ENCODE results near the gene P2RX7. TPM values are rescaled to one million over a fixed set of nuclear protein-coding genes. Genes with fewer than 3 reads are reported as not detected.

P2RX7 gene
- total RNA-seq, 1 experiment from 2014 or later, result 0.23 TPM

GRCh38 chr12:121236776-121237175 lies 104.1 kb downstream of the P2RX7 start:
- Histone ChIP-seq H3K4me1 (ENCODE audit: control insufficient read depth, insufficient read depth, low read length) (no peaks in the 10 kb centered on the region), H3K27me3 (ENCODE audit: control insufficient read depth, insufficient read depth, low read length) (no peaks in the 10 kb centered on the region), H3K36me3 (ENCODE audit: control insufficient read depth, insufficient read depth, low read length) (no peaks in the 10 kb centered on the region), H3K27ac (ENCODE audit: low read length) (no peak overlapping the region), H3K9me3 (ENCODE audit: control insufficient read depth, insufficient read depth, low read depth, low read length) (no peaks in the 10 kb centered on the region), H3K4me3 (ENCODE audit: low read depth in 2 of 2, low read length in 2 of 2) (no peak overlapping the region)
- TF ChIP-seq REST (IDR thresholded peaks at IDR 0.05; ENCODE audit: insufficient read depth in 1 of 2, low read depth in 2 of 2, low read length in 1 of 2), result no peak
- TF ChIP-seq SIN3A (IDR thresholded peaks at IDR 0.05; ENCODE audit: borderline replicate concordance, insufficient read depth, low read depth, low read length), result no peak
- no peak for TF ChIP-seq TCF7L2 (IDR thresholded peaks at IDR 0.05; ENCODE audit: low read depth, low read length)
- TF ChIP-seq POLR2AphosphoS5 (IDR thresholded peaks at IDR 0.05; ENCODE audit: low read depth, low read length), result no peak
- ChIA-PET CTCF (no interaction called here), POLR2A (no interaction called here)
- intact Hi-C loops (cut with micrococcal nuclease; ENCODE audit: unreplicated experiment), result no loop called here
- no peak for ATAC-seq
- in situ Hi-C loops (cut with HindIII; ENCODE audit: low pct_unique_long_range_greater_than_20kb, low sequenced_read_pairs), result no loop called here
- DNase-seq (ENCODE audit: low read depth, low spot score), result no peak
- no TSS peak for BruUV-seq (replicated peaks)

- TF ChIP-seq POLR2AphosphoS5 (IDR thresholded peaks at IDR 0.05; ENCODE audit: low read depth, low read length) (no peak), CTCF (IDR thresholded peaks at IDR 0.05) (no peak), REST (IDR thresholded peaks at IDR 0.05; ENCODE audit: insufficient read depth in 1 of 2, low read depth in 2 of 2, low read length in 1 of 2) (no peak), SIN3A (IDR thresholded peaks at IDR 0.05; ENCODE audit: borderline replicate concordance, insufficient read depth, low read depth, low read length) (no peak), TCF7L2 (IDR thresholded peaks at IDR 0.05; ENCODE audit: low read depth, low read length) (no peak)
- no peaks in the 10 kb centered on the region for H3K27me3 ChIP-seq (ENCODE audit: control insufficient read depth, insufficient read depth, low read length)
- in situ Hi-C loops (cut with HindIII; ENCODE audit: low pct_unique_long_range_greater_than_20kb, low sequenced_read_pairs), result no loop called here
- no peak overlapping the region for H3K27ac ChIP-seq (ENCODE audit: low read length)
- no peaks in the 10 kb centered on the region for H3K4me1 ChIP-seq (ENCODE audit: control insufficient read depth, insufficient read depth, low read length)
- intact Hi-C loops (cut with micrococcal nuclease; ENCODE audit: unreplicated experiment), result no loop called here
- CTCF ChIA-PET, result interaction anchor here (0.6 kb wide), 1 partner anchor 212 kb away, joined by 11 read pairs; no protein-coding TSS in a partner anchor
- no peak overlapping the region for H3K4me3 ChIP-seq (ENCODE audit: low read depth in 2 of 2, low read length in 2 of 2)
- no TSS peak for BruUV-seq (replicated peaks)
- DNase-seq (ENCODE audit: low read depth, low spot score), result no peak
- no peaks in the 10 kb centered on the region for H3K9me3 ChIP-seq (ENCODE audit: control insufficient read depth, insufficient read depth, low read depth, low read length)
- ATAC-seq, result no peak
- no peaks in the 10 kb centered on the region for H3K36me3 ChIP-seq (ENCODE audit: control insufficient read depth, insufficient read depth, low read length)
- POLR2A ChIA-PET, result no interaction called here
Measured at GRCh38 chr12:121237415-121237814, 104.7 kb downstream of the P2RX7 start.

Other genes starting within 250 kb of the P2RX7 start
- 51.1 TPM for gene SPPL3, start 228.5 kb upstream of the P2RX7 start, total RNA-seq (2021; ENCODE audit: unreplicated experiment)
- gene HNF1A, start 154.3 kb upstream of the P2RX7 start, total RNA-seq (2021; ENCODE audit: unreplicated experiment), result 0.26 TPM
- gene C12orf43, start 116.4 kb upstream of the P2RX7 start, total RNA-seq (2021; ENCODE audit: unreplicated experiment), result 20.7 TPM
- 21.1 TPM for gene OASL, start 93.6 kb upstream of the P2RX7 start, total RNA-seq (2021; ENCODE audit: unreplicated experiment)
- 12.4 TPM for gene P2RX4, start 77.3 kb downstream of the P2RX7 start, total RNA-seq (2021; ENCODE audit: unreplicated experiment)
- 37.8 TPM for gene CAMKK2, start 163.8 kb downstream of the P2RX7 start, total RNA-seq (2021; ENCODE audit: unreplicated experiment)
- gene ANAPC5, start 219.5 kb downstream of the P2RX7 start, total RNA-seq (2021; ENCODE audit: unreplicated experiment), result 101 TPM

Measured in Panc1 (cell line).